ENCODE data around the gene ATG5.

Gene ATG5

GRCh38 chr6:106177786-106178185 lies 147.8 kb downstream of the ATG5 start:
- DNase-seq: no peak

GRCh38 chr6:106173124-106173879 lies 152.3 kb downstream of the ATG5 start:
- no peak for DNase-seq

DNA sequence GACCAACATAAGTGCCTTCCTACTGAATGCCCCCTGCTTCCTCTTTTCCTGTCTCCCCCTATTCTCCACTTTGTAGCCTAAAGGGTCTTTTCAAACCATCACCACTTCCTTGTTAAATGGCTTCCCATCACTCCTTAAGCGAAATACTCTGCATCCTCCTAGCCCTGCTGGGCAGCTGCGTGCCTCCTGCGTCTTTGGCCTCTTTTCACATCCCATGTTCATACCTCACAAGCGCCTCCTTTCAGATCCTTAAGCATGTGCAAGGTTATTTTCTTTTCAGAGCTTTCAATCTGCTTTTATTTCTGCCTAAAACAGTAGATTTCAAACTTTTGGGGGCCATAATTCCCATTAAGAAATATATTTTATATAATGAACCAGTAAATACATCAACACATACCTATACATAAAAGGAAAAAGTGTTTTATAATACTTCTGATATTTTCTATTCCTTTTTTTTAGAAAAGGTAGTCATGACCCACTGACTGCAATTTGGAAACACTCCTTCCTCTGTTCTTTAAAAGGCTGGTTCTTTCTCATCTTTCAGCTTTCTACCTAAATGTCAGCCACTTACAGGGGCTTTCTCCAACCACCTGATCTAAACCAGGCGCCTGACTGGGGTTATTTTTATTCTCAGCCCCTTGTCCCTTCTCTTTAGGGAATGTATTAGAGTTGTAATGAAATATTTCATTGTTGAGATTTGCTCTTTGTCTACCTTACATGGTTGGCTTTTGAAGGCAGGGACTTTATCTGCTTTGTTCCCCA lies 155.3 kb downstream of the ATG5 start:
- no peak for DNase-seq

DNA sequence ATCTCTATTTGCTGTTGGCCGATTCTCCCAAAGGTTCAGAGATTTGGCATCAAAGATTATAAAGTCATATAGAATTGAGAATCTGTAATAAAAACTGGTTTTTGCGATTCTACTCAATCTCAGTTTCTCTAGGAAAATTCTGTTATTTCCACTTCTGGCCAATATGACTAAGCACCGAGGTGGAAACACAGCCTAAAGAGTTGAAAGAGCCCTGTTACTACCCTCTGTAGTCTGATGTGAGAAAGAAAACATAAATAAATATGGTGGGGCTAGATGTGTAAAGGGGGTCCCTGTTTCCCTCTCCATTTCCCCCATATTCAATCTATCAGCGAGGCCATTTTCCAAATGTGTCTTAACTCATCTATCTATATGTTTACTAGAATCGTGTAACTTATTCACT lies 156.0 kb downstream of the ATG5 start:
- DNase-seq: no peak

DNA sequence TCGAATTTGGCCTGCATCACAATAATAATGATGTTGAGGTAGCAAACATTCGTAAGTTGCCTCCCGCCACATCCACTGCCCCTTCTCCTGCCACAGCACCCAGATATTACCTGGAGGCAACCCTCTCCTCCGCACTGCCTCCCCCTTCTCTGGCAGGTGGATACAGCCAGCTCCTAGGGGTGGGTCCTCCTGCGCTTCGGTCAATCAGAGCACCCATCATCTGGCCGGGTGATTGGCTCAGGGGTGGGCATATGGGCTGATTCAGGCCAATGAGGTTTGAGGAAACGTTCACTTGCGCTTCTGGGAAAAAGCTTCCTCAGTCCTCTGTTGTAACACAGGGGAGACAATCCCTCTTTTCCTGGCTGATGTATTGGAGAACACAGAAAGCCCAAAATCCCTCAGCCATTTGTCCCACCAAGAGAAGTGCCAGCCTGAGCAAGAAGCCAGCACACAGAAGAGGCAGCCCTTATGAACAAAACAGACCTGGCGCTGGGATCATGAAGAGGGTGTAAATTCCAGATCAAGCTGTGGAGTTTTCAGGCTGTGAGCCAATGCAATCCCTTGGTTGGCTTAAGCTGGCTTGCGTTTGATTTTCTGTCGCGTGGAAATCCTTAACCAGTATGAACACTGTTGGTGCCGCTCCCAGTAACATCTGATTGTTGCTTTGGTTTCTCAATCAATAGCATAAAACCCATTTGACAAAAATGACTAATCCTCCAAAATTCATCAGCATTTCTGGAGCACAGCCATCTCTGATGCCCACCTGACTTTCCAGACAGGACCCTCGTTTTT lies 157.3 kb downstream of the ATG5 start:
- DNase-seq: no peak

GRCh38 chr6:106167096-106167814 lies 158.3 kb downstream of the ATG5 start:
- no peak for DNase-seq

- no peak for DNase-seq
Observed at GRCh38 chr6:106165885-106166485, 159.6 kb downstream of the ATG5 start.

GRCh38 chr6:106163966-106164877 lies 161.3 kb downstream of the ATG5 start:
- DNase-seq: no peak

GRCh38 chr6:106163446-106163965 lies 162.1 kb downstream of the ATG5 start:
- no peak for DNase-seq

DNA sequence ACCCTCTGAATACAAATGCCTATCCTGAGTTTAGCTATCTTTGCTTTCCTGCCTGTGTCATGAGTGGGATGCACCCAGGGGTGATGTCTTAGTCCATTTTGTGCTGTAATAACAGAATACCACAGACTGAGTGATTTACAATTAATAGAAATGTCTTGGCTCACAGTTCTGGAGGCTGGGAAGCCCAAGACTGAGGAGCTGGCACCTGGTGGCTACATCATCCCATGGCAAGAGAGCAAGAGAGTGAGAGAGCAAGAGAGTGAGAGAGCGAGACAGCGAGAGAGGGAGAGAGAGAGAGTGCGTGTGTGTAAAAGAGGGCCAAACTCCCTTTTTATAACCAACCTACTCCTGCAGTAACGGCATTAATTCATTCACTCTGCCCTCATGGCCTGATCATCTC lies 162.6 kb downstream of the ATG5 start:
- DNase-seq: no peak

DNA sequence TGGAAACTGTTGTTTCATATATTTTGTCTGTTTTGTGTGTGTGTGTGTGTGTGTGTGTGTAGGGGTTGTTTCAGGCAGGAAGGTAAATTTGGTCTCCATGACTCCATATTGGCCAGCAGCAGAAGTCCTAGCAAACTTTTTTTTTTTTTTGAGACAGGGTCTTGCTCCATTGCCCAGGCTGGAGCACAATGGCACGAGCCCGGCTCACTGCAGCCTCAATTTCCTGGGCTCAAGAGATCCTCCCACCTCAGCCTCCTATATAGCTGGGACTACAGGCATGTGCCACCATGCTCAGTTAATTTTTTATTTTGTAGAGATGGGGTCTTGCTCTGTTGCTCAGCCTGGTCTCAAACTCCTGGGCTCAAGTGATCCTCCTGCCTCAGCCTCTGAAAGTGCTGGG lies 163.7 kb downstream of the ATG5 start:
- DNase-seq: no peak

GRCh38 chr6:106161311-106161874 lies 164.2 kb downstream of the ATG5 start:
- DNase-seq: no peak

- no peak for DNase-seq
Observed at GRCh38 chr6:106160189-106160588, 165.4 kb downstream of the ATG5 start.

DNA sequence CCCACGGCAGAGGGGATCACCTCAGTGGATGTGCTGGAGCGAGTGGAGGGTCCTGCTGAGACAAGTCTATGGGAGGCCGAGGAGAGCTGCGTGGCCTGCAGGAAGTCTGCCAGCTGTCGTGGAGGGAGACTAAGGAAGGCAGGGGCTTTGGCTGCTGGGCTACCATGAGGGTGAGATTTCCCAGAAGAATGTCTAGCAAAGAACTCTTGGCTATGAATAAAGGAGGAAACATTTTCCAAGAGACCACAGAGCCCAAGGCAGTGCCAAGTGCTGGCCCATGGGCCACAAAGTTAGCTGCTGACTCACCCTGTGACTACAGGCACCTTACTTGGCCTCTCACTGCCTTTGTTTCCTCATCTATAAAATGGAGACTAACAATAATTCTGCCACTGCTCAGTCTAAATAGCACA lies 166.0 kb downstream of the ATG5 start:
- no peak for DNase-seq

GRCh38 chr6:106158816-106159215 lies 166.7 kb downstream of the ATG5 start:
- no peak for DNase-seq

- DNase-seq: no peak
Observed at GRCh38 chr6:106156863-106157262, 168.7 kb downstream of the ATG5 start.

GRCh38 chr6:106156413-106156812 lies 169.1 kb downstream of the ATG5 start:
- no peak for DNase-seq

GRCh38 chr6:106155219-106155830 lies 170.2 kb downstream of the ATG5 start:
- no peak for DNase-seq

DNA sequence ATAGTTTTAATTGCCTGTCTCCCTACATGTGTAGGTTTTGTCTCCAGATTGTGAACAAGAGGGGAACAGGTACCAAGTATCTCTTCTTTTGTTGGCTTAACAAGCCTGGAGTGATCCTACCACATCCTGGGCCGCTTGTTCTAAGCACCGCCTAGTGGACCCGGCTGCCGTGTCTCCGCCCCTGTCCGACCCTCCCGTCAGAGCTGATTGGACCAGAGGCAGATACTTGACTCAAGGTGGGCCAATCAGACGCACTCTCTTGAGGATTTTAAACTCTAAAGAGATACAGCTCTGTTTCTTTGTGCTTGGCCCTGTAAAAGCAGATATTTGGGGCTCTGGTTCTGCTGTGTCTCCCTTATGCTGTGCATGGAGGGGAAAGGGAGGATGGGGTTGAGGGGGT lies 171.2 kb downstream of the ATG5 start:
- DNase-seq: no peak

GRCh38 chr6:106152952-106153351 lies 172.6 kb downstream of the ATG5 start:
- no peak for DNase-seq

Measured in activated gamma-delta T cell (primary cell).